Mesothelial cell of epicardium (in vitro differentiated cells): ENCODE measurements around the gene TCOF1. TPM values are rescaled to one million over a fixed set of nuclear protein-coding genes. Genes with fewer than 3 reads are reported as not detected.

Source experiments
- DNase-seq, 2 experiments: peaks; one replicate each; pipeline ENCODE4 v3.0.0; 2021; ENCODE audit warnings: low spot score in 2 of 2; ENCODE audit not compliant: unreplicated experiment in 2 of 2
- H3K27ac Mint-ChIP-seq: 2 replicates; pipeline ENCODE4 v1.8.0; 2021; ENCODE audit warnings: mixed read lengths
- H3K27me3 Mint-ChIP-seq: 2 replicates; pipeline ENCODE4 v1.8.0; 2021; ENCODE audit warnings: low read depth, mixed read lengths
- H3K36me3 Mint-ChIP-seq: 2 replicates; pipeline ENCODE4 v1.8.0; 2021; ENCODE audit warnings: mixed read lengths
- H3K4me1 Mint-ChIP-seq: 2 replicates; pipeline ENCODE4 v1.8.0; 2021; ENCODE audit warnings: mixed read lengths
- H3K4me3 Mint-ChIP-seq: 2 replicates; pipeline ENCODE4 v1.8.0; 2021; ENCODE audit warnings: mild to moderate bottlenecking, moderate library complexity, mixed read lengths
- H3K9me3 Mint-ChIP-seq: 2 replicates; pipeline ENCODE4 v1.8.0; 2021; ENCODE audit warnings: mixed read lengths
- total RNA-seq: library from RNA; stranded (reverse); gene quantifications from 3 replicates; pipeline ENCODE4 v1.2.1, GENCODE V29; 2021
- TF ChIP-seq, protein P1 (sequence below): fragments of 200-600 bp; sonication (generic); IDR thresholded peaks from one replicate; pipeline ENCODE4 v1.5.0; 2021; ENCODE audit warnings: antibody characterized with exemption; ENCODE audit not compliant: unreplicated experiment

Gene TCOF1
- total RNA-seq, 1 donor from 2014 or later, result 58.8 TPM

DNA sequence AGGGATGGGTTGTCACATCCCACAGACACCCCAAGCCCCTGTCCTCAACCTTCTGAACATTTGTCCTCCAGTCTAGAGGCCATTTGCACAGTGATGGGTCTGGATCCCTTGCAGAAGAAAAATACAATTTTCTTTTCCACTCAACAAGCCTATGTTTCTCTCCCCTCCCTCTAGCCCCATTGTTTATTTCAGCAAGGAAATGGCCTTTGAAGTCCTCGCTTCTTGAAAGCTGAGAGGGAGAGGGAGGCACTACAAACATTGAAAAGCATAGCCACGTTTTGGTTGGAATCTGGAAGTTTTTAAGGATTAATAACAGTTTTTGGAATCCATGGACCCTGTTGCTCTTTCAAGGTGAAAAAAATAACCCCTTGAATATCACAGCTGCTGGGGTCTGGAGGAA lies 30.8 kb upstream of the TCOF1 start:
- Mint-ChIP-seq H3K4me1 (peaks cover 27% of the 10 kb centered on the region), H3K4me3 (no peak overlapping the region), H3K27ac (peak overlapping the region; percentile 25), H3K27me3 (no peaks in the 10 kb centered on the region), H3K36me3 (no peaks in the 10 kb centered on the region), H3K9me3 (peaks cover 1% of the 10 kb centered on the region)
- no peak for DNase-seq
- TF ChIP-seq, protein P1, sequence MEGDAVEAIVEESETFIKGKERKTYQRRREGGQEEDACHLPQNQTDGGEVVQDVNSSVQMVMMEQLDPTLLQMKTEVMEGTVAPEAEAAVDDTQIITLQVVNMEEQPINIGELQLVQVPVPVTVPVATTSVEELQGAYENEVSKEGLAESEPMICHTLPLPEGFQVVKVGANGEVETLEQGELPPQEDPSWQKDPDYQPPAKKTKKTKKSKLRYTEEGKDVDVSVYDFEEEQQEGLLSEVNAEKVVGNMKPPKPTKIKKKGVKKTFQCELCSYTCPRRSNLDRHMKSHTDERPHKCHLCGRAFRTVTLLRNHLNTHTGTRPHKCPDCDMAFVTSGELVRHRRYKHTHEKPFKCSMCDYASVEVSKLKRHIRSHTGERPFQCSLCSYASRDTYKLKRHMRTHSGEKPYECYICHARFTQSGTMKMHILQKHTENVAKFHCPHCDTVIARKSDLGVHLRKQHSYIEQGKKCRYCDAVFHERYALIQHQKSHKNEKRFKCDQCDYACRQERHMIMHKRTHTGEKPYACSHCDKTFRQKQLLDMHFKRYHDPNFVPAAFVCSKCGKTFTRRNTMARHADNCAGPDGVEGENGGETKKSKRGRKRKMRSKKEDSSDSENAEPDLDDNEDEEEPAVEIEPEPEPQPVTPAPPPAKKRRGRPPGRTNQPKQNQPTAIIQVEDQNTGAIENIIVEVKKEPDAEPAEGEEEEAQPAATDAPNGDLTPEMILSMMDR, result no peak

DNA sequence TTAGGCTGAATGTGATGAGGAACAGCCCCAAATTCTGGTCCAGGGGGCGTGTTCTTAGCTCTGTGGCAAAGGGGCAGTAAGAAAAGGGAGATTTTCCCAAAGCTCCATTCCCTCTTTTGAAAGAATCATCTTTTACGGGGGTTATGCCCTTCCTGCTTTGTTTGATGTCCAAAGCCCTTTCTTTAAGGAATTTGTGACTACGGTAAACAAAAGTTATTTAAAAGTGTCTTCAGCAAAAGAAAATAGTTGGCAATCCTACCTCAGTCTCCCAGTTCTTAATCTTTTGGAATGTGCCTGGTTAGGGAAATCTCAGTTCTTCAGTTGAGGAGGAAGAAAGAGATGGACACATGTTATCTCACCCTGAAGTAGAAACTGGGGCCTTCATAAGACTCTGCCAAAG lies 30.4 kb upstream of the TCOF1 start:
- Mint-ChIP-seq H3K27ac (peak overlapping the region; percentile 48), H3K9me3 (no peaks in the 10 kb centered on the region), H3K27me3 (no peaks in the 10 kb centered on the region), H3K36me3 (no peaks in the 10 kb centered on the region), H3K4me3 (no peak overlapping the region), H3K4me1 (peaks cover 27% of the 10 kb centered on the region)
- TF ChIP-seq, protein P1, result no peak
- no peak for DNase-seq

DNA sequence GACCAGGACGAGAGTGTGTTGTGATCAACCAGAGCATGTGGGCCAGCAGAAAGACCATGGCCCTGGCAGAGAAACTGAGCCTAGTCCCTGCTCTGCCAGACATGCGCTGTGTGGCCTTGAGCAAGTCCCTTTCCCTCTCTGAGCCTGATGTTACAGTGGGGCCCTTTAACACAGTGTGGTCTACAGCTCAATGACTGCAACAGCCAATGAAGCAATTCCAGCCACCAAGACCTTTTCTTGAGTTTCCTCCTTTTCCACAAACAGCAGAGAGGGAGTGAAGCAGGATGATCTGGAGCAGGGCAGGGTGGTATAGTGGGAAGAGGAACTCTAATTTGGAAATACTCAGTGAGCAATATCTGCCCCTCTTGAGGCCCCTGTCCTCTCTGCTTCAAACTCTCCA lies 29.0 kb upstream of the TCOF1 start:
- H3K4me3 Mint-ChIP-seq, result no peak overlapping the region
- no peak for DNase-seq
- H3K9me3 Mint-ChIP-seq, result no peaks in the 10 kb centered on the region
- TF ChIP-seq, protein P1, result no peak
- H3K27ac Mint-ChIP-seq, result peak overlapping the region; percentile 86
- H3K4me1 Mint-ChIP-seq, result peaks cover 27% of the 10 kb centered on the region
- no peaks in the 10 kb centered on the region for H3K36me3 Mint-ChIP-seq
- no peaks in the 10 kb centered on the region for H3K27me3 Mint-ChIP-seq

DNA sequence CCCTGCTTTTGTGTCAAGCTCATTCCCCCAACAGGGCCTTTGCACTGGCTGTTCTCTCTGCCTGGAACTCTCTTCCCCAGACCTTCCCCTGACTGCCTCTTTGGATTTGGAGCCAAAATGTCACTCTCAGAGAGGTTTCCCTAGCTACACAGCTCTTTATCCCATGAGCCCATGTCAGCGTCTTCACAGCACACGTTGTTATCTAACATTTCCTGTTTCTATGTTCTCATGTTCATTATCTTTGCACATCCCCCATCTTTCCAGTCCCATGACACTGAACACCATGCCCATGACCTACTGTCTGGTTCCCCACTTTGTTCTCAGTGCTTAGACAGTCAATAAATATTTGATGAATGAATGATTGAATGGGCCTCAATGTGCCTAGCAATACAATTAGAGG lies 28.5 kb upstream of the TCOF1 start:
- H3K4me3 Mint-ChIP-seq, result no peak overlapping the region
- no peak for DNase-seq
- no peaks in the 10 kb centered on the region for H3K9me3 Mint-ChIP-seq
- TF ChIP-seq, protein P1, result no peak
- peaks cover 27% of the 10 kb centered on the region for H3K4me1 Mint-ChIP-seq
- peak overlapping the region; percentile 86 for H3K27ac Mint-ChIP-seq
- no peaks in the 10 kb centered on the region for H3K27me3 Mint-ChIP-seq
- H3K36me3 Mint-ChIP-seq, result no peaks in the 10 kb centered on the region

DNA sequence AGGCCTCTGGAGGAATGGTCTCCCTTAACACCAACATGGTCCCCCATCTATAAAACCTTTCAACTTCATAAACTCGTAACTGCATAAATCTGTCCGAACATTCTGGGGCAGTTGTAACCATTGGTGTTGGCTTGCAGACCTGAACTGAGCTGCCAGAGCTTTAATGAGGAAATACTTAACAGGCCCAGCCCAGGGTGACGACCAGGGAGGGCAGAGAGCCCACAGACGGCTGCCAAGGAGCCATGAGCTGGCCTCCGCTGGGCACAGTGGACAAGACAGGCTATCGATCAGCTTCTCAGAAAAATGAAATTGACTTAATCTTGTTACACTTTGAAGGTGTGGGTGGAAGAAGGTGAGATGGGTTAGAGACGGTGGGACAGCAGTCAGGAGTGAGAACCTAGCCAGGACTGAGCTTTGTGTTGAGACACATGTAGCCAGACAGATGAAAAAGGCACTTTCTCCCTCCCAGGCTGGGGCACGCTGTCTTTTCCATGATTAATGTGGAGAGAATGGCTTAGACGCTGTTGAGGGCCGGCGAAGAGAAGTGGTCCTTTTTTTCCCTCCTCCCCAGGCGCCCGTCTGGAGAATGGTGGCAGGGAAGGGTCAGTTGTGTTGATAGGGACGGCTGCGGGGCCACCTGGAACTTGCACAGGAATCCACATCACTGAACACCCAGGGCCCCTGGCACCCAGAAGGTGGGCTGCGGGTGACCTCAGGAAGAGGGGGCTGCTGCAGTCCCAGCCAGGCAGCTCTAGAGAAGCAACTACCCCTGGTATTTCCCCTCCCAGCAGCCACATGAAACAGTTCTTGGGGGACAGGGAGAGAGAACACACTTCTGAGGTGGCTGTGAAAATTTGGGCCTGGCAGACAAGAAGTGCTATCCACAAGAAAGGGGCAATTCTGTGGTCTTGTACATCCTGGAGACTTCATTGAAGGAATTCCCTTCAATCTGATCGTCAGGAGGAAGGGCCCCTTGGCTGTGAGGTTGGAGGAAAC lies 27.3 kb upstream of the TCOF1 start:
- TF ChIP-seq, protein P1, result no peak
- Mint-ChIP-seq H3K4me3 (no peak overlapping the region), H3K4me1 (peaks cover 27% of the 10 kb centered on the region), H3K27ac (peak overlapping the region; percentile 7), H3K27me3 (no peaks in the 10 kb centered on the region), H3K9me3 (no peaks in the 10 kb centered on the region), H3K36me3 (no peaks in the 10 kb centered on the region)
- DNase-seq, result no peak
